CD4-positive, alpha-beta T cell (primary cell): Measurements from ENCODE around the gene LILRB4. TPM values are rescaled to one million over a fixed set of nuclear protein-coding genes. Genes with fewer than 3 reads are reported as not detected.

ENCODE experiments used
- ATAC-seq: fragments of 200-7000 bp; cut with Tn5 transposase; one replicate; pipeline ENCODE4 v1.10.0; 2022; ENCODE audit warnings: mild to moderate bottlenecking; ENCODE audit not compliant: poor library complexity
- CTCF ChIA-PET: fragments of 350-600 bp; sonication (Branson Sonifier 250); formaldehyde crosslinking; loops from one replicate; lab custom pipeline; 2021; ENCODE audit warnings: antibody characterized with exemption, inconsistent platforms; lab: Charles Lee
- POLR2A ChIA-PET: fragments of 350-600 bp; sonication (Branson Sonifier 250); formaldehyde crosslinking; loops from one replicate; lab custom pipeline; 2021; ENCODE audit warnings: antibody characterized with exemption, inconsistent platforms; lab: Charles Lee
- DNase-seq, 14 experiments: peaks; one replicate each; pipeline ENCODE4 v3.0.0-alpha.2; 2013 to 2020; ENCODE audit warnings: mixed read lengths in 2 of 14
- H3K27ac ChIP-seq, 2 donors: one replicate each; pipeline versions ENCODE4 v1.5.1 to v1.7.0; 2013; ENCODE audit warnings: low read length in 2 of 2, low read depth in 1 of 2, mild to moderate bottlenecking in 1 of 2
- H3K27me3 ChIP-seq, 2 experiments: 1 replicate in 1 of 2; 2 replicates in 1 of 2; pipeline versions ENCODE4 v1.6.1 to v1.7.0; 2013; ENCODE audit warnings: low read length in 2 of 2, control low read depth in 1 of 2, mild to moderate bottlenecking in 1 of 2, moderate library complexity in 1 of 2; ENCODE audit not compliant: insufficient read depth in 2 of 2, control insufficient read depth in 1 of 2
- H3K36me3 ChIP-seq: one replicate; pipeline ENCODE4 v1.6.1; 2013; ENCODE audit warnings: low read length, control low read depth; ENCODE audit not compliant: insufficient read depth
- H3K4me1 ChIP-seq: one replicate; pipeline ENCODE4 v1.6.1; 2013; ENCODE audit warnings: low read length, control low read depth; ENCODE audit not compliant: insufficient read depth
- H3K4me3 ChIP-seq: one replicate; pipeline ENCODE4 v1.5.1; 2013; ENCODE audit warnings: mild to moderate bottlenecking, low read length, moderate library complexity
- H3K9me3 ChIP-seq, 2 experiments: 1 replicate in 1 of 2; 2 replicates in 1 of 2; pipeline versions ENCODE4 v1.6.1 to v1.7.0; 2013; ENCODE audit warnings: low read length in 2 of 2, mild to moderate bottlenecking in 2 of 2, control low read depth in 1 of 2, moderate library complexity in 1 of 2; ENCODE audit not compliant: control insufficient read depth in 1 of 2, insufficient read depth in 1 of 2
- H3K27ac Mint-ChIP-seq: one replicate; pipeline ENCODE4 v1.8.0; 2020; ENCODE audit warnings: mixed read lengths
- H3K27me3 Mint-ChIP-seq: one replicate; pipeline ENCODE4 v1.8.0; 2021; ENCODE audit warnings: mixed read lengths
- H3K36me3 Mint-ChIP-seq: one replicate; pipeline ENCODE4 v1.8.0; 2021; ENCODE audit warnings: low read depth, mixed read lengths
- H3K4me1 Mint-ChIP-seq: one replicate; pipeline ENCODE4 v1.8.0; 2021; ENCODE audit warnings: low read depth, mixed read lengths
- H3K4me3 Mint-ChIP-seq: one replicate; pipeline ENCODE4 v1.8.0; 2020; ENCODE audit warnings: mild to moderate bottlenecking, mixed read lengths
- H3K9me3 Mint-ChIP-seq: one replicate; pipeline ENCODE4 v1.8.0; 2020; ENCODE audit warnings: mixed read lengths
- intact Hi-C, 2 experiments: fragments of 100-400 bp; cut with DNase I in 1 of 2; cut with micrococcal nuclease in 1 of 2; formaldehyde crosslinking; loops; one replicate each; pipeline versions ENCODE4 v1.15.1 to v1.9.0; 2023 to 2025; cut with DNase I, micrococcal nuclease
- total RNA-seq, 174 experiments: library from RNA in 2 of 174; stranded (reverse) in 2 of 174; gene quantifications; one replicate each; pipeline ENCODE4 v1.2.3 and lab custom pipeline; 2021 to 2026
- TF ChIP-seq, protein P1 (sequence below): fragments of 200-600 bp; IDR thresholded peaks from one replicate; pipeline ENCODE4 v1.8.0; 2022; ENCODE audit warnings: antibody characterized with exemption, mild to moderate bottlenecking

LILRB4 gene
- total RNA-seq, 2 experiments from 2014 or later: 0.22 to 0.60 TPM

DNA sequence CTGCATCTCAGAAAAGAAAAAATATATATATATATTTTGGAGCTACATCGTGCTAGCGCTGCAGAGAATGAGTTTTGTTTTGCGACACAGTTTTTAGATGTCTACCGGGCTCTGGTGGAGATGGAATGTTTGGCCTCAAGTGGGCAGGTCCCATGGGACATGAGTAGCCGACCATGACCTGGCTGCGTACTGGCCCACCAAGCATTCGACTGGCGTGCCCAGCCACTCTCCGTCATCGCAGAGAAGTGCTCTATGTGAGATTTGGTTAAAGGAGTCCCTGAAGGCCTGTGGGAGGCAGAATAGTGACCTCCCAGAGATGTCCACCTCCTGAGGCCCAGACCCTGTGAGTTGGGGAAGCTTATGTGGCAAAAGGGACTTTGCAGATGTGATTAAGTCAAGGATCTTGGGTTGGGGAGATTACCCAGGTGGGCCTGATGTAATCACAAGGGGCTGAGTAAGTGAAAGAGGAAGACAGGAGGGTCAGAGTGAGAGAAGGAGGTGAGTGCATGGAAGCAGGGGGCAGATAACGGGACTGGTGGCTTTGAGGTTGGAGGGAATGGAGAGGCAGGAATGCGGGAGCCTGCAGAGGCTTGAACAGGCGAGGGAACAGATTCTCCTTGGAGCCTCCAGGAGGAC, 821 bp upstream of the LILRB4 start:
- CTCF ChIA-PET: no interaction called here
- intact Hi-C loops: no loop called here
- no peak overlapping the region for H3K27ac Mint-ChIP-seq

DNA sequence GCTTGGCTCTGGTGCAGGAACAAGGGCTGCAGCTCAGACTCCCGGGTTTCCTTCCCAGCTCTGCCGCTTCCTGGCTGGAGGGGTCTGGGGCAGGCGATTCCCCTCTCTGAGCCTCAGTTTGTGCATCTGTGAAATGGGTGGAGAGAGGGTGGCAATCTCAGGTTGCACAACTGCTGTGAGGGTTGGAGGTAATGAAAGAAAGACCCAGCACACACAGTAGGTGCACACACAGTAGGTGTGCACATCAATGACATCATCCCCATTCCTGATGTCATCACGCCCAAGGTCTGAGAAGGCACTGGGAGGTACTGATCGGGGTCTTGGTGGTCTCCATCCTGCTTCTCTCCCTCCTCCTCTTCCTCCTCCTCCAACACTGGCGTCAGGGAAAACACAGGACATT, 2.7 kb downstream of the LILRB4 start:
- CTCF ChIA-PET: no interaction called here
- Histone ChIP-seq H3K27me3 (peaks cover 6 to 12% of the 10 kb centered on the region in 2 experiments), H3K9me3 (peaks cover 13 to 42% of the 10 kb centered on the region in 2 experiments), H3K4me1 (no peaks in the 10 kb centered on the region), H3K4me3 (no peak overlapping the region), H3K36me3 (no peaks in the 10 kb centered on the region), H3K27ac (no peak overlapping the region)
- no peak for ATAC-seq
- no peaks in the 10 kb centered on the region for H3K36me3 Mint-ChIP-seq
- no peak overlapping the region for H3K4me3 Mint-ChIP-seq
- peaks cover 13% of the 10 kb centered on the region for H3K9me3 Mint-ChIP-seq
- POLR2A ChIA-PET: no interaction called here
- no peak overlapping the region for H3K27ac Mint-ChIP-seq
- H3K4me1 Mint-ChIP-seq: no peaks in the 10 kb centered on the region
- DNase-seq: no peak
- H3K27me3 Mint-ChIP-seq: peaks cover 26% of the 10 kb centered on the region
- TF ChIP-seq, protein P1, sequence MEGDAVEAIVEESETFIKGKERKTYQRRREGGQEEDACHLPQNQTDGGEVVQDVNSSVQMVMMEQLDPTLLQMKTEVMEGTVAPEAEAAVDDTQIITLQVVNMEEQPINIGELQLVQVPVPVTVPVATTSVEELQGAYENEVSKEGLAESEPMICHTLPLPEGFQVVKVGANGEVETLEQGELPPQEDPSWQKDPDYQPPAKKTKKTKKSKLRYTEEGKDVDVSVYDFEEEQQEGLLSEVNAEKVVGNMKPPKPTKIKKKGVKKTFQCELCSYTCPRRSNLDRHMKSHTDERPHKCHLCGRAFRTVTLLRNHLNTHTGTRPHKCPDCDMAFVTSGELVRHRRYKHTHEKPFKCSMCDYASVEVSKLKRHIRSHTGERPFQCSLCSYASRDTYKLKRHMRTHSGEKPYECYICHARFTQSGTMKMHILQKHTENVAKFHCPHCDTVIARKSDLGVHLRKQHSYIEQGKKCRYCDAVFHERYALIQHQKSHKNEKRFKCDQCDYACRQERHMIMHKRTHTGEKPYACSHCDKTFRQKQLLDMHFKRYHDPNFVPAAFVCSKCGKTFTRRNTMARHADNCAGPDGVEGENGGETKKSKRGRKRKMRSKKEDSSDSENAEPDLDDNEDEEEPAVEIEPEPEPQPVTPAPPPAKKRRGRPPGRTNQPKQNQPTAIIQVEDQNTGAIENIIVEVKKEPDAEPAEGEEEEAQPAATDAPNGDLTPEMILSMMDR: no peak
- intact Hi-C loops: no loop called here

More for the DNA sequence above, 821 bp upstream of the LILRB4 start:
- Histone ChIP-seq H3K27ac (no peak overlapping the region), H3K9me3 (peaks cover 0 to 32% of the 10 kb centered on the region in 2 experiments), H3K4me1 (no peaks in the 10 kb centered on the region), H3K36me3 (no peaks in the 10 kb centered on the region), H3K27me3 (peaks cover 7 to 12% of the 10 kb centered on the region in 2 experiments), H3K4me3 (no peak overlapping the region)
- ATAC-seq (no peak), DNase-seq (peak in 1 of 14 experiments; percentile 13)
- H3K9me3 Mint-ChIP-seq: no peaks in the 10 kb centered on the region
- no peak overlapping the region for H3K4me3 Mint-ChIP-seq
- H3K27me3 Mint-ChIP-seq: peaks cover 44% of the 10 kb centered on the region
- POLR2A ChIA-PET: no interaction called here
- H3K36me3 Mint-ChIP-seq: no peaks in the 10 kb centered on the region
- no peaks in the 10 kb centered on the region for H3K4me1 Mint-ChIP-seq
- TF ChIP-seq, protein P1: no peak

DNA sequence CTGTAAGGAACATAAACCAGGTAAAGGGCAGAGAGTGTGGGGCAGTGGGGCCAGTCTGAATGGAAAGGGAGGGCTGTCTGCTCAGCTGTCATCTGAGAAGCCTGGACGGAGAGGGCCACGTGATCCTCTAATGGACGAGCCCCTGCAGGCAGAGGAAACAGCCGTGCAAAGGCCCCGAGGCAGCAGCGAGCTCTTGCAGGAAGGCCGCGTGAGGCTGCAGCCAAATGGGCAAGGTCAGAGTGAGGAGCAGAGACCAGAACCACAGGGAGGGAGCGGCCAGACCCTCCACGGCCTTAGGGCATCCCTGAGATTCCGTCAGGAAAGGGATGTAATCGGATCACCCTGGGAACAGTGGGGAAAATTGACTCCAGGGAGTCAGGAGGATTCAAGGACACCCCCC, 4.4 kb downstream of the LILRB4 start:
- Mint-ChIP-seq H3K27me3 (peaks cover 20% of the 10 kb centered on the region), H3K27ac (no peak overlapping the region), H3K9me3 (peaks cover 13% of the 10 kb centered on the region), H3K4me1 (no peaks in the 10 kb centered on the region), H3K36me3 (no peaks in the 10 kb centered on the region), H3K4me3 (no peak overlapping the region)
- no peaks in the 10 kb centered on the region for H3K4me1 ChIP-seq
- TF ChIP-seq, protein P1: no peak
- no peak overlapping the region for H3K27ac ChIP-seq
- POLR2A ChIA-PET: no interaction called here
- peaks cover 13 to 42% of the 10 kb centered on the region in 2 experiments for H3K9me3 ChIP-seq
- no peak for DNase-seq
- CTCF ChIA-PET: no interaction called here
- no peak for ATAC-seq
- no peak overlapping the region for H3K4me3 ChIP-seq
- intact Hi-C loops: no loop called here
- peaks cover 21 to 22% of the 10 kb centered on the region in 2 experiments for H3K27me3 ChIP-seq
- H3K36me3 ChIP-seq: no peaks in the 10 kb centered on the region
